Measurements from ENCODE around the gene SPRY2. TPM values are rescaled to one million over a fixed set of nuclear protein-coding genes. Genes with fewer than 3 reads are reported as not detected.

SPRY2 gene
- total RNA-seq, 2 experiments from 2014 or later, result 0.33 to 0.45 TPM

- H3K9me3 Mint-ChIP-seq, result peaks cover 4% of the 10 kb centered on the region
- Histone ChIP-seq H3K36me3 (ENCODE audit: insufficient read depth, low read length) (no peaks in the 10 kb centered on the region), H3K27me3 (ENCODE audit: control insufficient read depth in 1 of 2, insufficient read depth in 2 of 2, low read length in 2 of 2) (no peaks in the 10 kb centered on the region), H3K27ac (ENCODE audit: low read depth in 1 of 2, low read length in 2 of 2) (no peak overlapping the region), H3K4me1 (ENCODE audit: insufficient read depth, low read length) (no peaks in the 10 kb centered on the region), H3K4me3 (ENCODE audit: low read length) (no peak overlapping the region), H3K9me3 (ENCODE audit: control insufficient read depth in 1 of 2, insufficient read depth in 1 of 2, low read length in 2 of 2) (no peaks in the 10 kb centered on the region)
- no peak overlapping the region for H3K27ac Mint-ChIP-seq
- no peak overlapping the region for H3K4me3 Mint-ChIP-seq
- TF ChIP-seq CTCF (IDR thresholded peaks at IDR 0.05), result no peak
- DNase-seq (no peak), ATAC-seq (ENCODE audit: poor library complexity) (no peak)
- no peaks in the 10 kb centered on the region for H3K36me3 Mint-ChIP-seq (ENCODE audit: low read depth)
- H3K27me3 Mint-ChIP-seq, result no peaks in the 10 kb centered on the region
- peaks cover 10% of the 10 kb centered on the region for H3K4me1 Mint-ChIP-seq (ENCODE audit: low read depth)
- intact Hi-C loops (cut with DNase I, micrococcal nuclease), result no loop called here
- ChIA-PET POLR2A (no interaction called here), CTCF (no interaction called here)
Observed at GRCh38 chr13:80382576-80382975, 41.6 kb upstream of the SPRY2 start.

GRCh38 chr13:80379245-80379644 lies 38.3 kb upstream of the SPRY2 start:
- Histone ChIP-seq H3K4me3 (ENCODE audit: low read length) (no peak overlapping the region), H3K27me3 (ENCODE audit: control insufficient read depth in 1 of 2, insufficient read depth in 2 of 2, low read length in 2 of 2) (no peaks in the 10 kb centered on the region), H3K27ac (ENCODE audit: low read depth in 1 of 2, low read length in 2 of 2) (no peak overlapping the region), H3K36me3 (ENCODE audit: insufficient read depth, low read length) (no peaks in the 10 kb centered on the region), H3K9me3 (ENCODE audit: control insufficient read depth in 1 of 2, insufficient read depth in 1 of 2, low read length in 2 of 2) (no peaks in the 10 kb centered on the region), H3K4me1 (ENCODE audit: insufficient read depth, low read length) (no peaks in the 10 kb centered on the region)
- no peak for TF ChIP-seq CTCF (IDR thresholded peaks at IDR 0.05)
- ChIA-PET CTCF (no interaction called here), POLR2A (no interaction called here)
- Mint-ChIP-seq H3K27ac (no peak overlapping the region), H3K9me3 (no peaks in the 10 kb centered on the region), H3K4me3 (no peak overlapping the region), H3K4me1 (ENCODE audit: low read depth) (no peaks in the 10 kb centered on the region), H3K36me3 (ENCODE audit: low read depth) (no peaks in the 10 kb centered on the region), H3K27me3 (no peaks in the 10 kb centered on the region)
- DNase-seq (no peak), ATAC-seq (ENCODE audit: poor library complexity) (no peak)
- intact Hi-C loops (cut with DNase I, micrococcal nuclease), result no loop called here

DNA sequence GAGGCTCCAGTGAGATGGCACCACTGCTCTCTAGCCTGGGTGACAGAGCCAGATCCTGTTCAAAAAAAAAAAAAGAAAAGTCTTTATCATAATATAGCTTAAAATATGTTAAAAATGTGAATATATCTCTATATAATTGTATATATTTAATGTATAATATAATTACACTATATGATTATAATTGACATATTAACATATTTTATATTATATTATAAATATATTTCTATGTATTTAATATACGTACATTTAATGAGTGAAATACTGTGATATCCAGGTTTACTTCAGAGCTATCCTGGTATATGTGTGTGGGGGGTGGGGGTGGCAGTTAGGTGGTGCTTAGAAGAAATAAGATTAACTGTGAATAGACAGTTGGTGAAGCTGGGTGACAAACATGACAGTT lies 35.6 kb upstream of the SPRY2 start:
- H3K4me1 ChIP-seq (ENCODE audit: insufficient read depth, low read length), result no peaks in the 10 kb centered on the region
- H3K9me3 ChIP-seq (ENCODE audit: control insufficient read depth in 1 of 2, insufficient read depth in 1 of 2, low read length in 2 of 2), result no peaks in the 10 kb centered on the region
- no peaks in the 10 kb centered on the region for H3K36me3 Mint-ChIP-seq (ENCODE audit: low read depth)
- ChIA-PET POLR2A (no interaction called here), CTCF (no interaction called here)
- H3K4me1 Mint-ChIP-seq (ENCODE audit: low read depth), result no peaks in the 10 kb centered on the region
- H3K27me3 Mint-ChIP-seq, result no peaks in the 10 kb centered on the region
- no peaks in the 10 kb centered on the region for H3K27me3 ChIP-seq (ENCODE audit: control insufficient read depth in 1 of 2, insufficient read depth in 2 of 2, low read length in 2 of 2)
- H3K36me3 ChIP-seq (ENCODE audit: insufficient read depth, low read length), result no peaks in the 10 kb centered on the region
- no peak overlapping the region for H3K27ac ChIP-seq (ENCODE audit: low read depth in 1 of 2, low read length in 2 of 2)
- DNase-seq (no peak), ATAC-seq (ENCODE audit: poor library complexity) (no peak)
- no peak overlapping the region for H3K4me3 Mint-ChIP-seq
- no peak overlapping the region for H3K4me3 ChIP-seq (ENCODE audit: low read length)
- intact Hi-C loops (cut with DNase I, micrococcal nuclease), result no loop called here
- no peaks in the 10 kb centered on the region for H3K9me3 Mint-ChIP-seq
- H3K27ac Mint-ChIP-seq, result no peak overlapping the region
- no peak for TF ChIP-seq CTCF (IDR thresholded peaks at IDR 0.05)
